Middle frontal gyrus (tissue), 1 donor: ENCODE results near the gene OR8D2.
"Not testable (repeated sequence)": the region's sequence is repeated elsewhere in the genome, so short reads cannot be mapped to it uniquely, and the experiment has no call there.

ENCODE experiments used
- DNase-seq: peaks from one replicate; pipeline ENCODE4 v3.0.0-alpha.2; 2015; ENCODE audit warnings: low spot score; ENCODE audit errors: extremely low spot score

Gene OR8D2

DNA sequence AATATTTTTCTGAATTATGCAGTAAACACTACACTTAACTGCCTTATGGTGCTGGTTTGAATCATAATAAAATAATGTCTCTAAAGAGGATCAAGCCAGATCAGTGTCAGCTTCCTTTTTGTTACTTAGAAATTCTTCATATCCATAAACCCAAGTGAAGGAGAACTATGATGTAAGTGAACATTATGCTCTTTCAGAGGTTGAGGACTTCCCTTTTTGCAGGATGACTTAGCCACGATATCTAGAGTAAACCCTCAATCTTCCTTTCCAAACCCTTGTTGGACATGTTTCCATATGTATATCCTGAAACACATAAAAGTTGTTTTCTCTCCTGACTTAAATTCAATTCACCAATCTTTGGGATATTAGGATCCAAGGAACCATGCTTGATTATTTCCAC lies 25.3 kb downstream of the OR8D2 start:
- no peak for DNase-seq

DNA sequence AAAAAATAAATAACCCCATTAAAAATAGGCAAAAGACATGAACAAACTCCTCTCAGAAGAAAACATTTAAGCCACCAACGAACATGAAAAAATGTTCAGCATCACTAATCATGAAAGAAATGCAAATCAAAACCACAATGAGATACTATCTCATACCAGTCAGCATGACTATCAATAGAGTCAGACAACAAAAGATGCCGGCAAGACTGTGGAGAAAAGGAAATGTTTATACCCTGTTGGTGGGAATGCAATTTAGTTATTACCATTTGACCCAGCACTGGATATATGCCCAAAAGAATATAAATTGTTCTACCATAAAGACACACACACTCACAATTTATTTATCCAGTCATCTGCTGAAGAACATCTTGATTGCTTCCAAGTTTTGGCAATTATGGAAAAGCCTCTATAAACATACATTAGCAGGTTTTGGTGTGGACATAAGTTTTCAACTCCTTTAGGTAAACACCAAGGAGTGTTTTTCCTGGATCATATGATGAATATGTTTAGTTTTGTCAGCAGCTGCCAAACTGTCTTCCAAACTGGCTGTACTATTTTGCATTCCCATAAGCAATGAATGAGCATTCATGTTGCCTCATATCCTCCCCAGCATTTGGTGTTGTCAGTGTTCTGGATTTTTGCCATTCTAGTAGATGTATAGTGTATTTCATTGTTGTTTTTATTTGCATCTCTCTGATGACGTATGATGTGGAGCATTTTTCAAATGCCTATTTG lies 34.2 kb downstream of the OR8D2 start:
- no peak for DNase-seq

GRCh38 chr11:124278261-124278660 lies 41.7 kb downstream of the OR8D2 start:
- DNase-seq, result no peak

DNA sequence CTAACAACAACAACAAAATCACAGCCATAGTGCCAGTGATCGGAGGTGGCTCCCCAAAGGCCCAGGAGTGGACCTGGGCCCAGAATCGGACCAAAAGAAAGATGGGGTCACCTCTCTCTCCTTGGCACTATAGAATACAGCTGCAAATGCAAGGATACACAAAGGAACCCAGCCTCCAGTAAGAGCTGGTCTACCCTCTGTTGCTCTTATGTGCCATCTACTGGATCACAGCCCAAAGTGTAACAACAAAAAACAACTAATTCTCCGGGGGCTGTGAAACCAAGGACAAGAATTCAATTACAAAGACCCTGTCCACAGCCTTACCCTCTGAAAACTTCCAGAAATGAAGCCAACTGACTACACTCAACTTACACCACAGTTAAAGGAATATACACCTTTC lies 42.2 kb downstream of the OR8D2 start:
- no peak for DNase-seq

GRCh38 chr11:124277207-124277606 lies 42.8 kb downstream of the OR8D2 start:
- DNase-seq, result no peak

DNA sequence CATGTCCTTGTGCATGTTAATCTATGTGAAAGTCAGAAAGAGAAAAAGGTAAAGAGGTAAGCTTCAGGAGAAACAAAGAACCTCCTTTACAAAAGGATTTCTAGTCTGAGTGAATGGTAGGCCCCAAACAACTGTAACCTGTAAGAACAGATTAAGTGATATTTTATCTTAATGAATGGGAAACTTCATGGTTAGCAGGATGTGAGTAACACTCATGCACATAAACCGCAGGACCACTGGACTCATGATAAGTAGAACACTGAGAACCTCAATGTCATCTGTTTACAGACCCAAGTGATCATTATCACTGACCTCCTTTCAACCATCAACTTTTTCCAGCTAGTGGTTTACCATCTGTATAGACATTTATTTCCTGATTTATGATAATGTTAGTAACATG lies 43.9 kb downstream of the OR8D2 start:
- no peak for DNase-seq

DNA sequence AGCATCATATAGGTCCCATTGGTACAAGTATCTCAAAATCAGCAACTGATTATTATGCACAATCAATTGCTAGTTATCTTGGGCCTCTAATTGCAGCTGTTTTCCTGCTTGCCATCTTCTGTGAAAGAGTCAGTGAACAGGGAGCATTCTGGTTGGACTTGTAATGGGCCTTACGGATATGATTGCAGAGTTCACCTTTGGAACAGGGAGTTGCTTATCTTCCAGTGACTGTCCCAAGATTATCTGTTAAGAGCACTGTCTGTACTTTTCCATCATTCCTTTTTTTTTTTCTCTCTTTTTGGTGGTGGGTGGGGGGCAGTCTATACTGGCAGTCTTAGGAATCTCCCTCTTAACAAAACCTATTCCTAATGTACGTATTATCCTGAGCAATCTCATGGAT lies 46.0 kb downstream of the OR8D2 start:
- no peak for DNase-seq

- DNase-seq, result not testable (repeated sequence)
Measured at GRCh38 chr11:124270886-124271285, 49.1 kb downstream of the OR8D2 start.
